DMS79 (cell line): ENCODE data around the gene TSNAX.

ENCODE experiments used
- DNase-seq: peaks from one replicate; lab custom pipeline; 2025; lab: John Stamatoyannopoulos, UW

TSNAX gene

GRCh38 chr1:231601824-231602672 is 73.6 kb downstream of the TSNAX start:
- DNase-seq, result no peak

GRCh38 chr1:231602673-231602984 is 74.2 kb downstream of the TSNAX start:
- DNase-seq, result no peak

GRCh38 chr1:231603598-231604275 is 75.3 kb downstream of the TSNAX start:
- peak; percentile 47 for DNase-seq

- DNase-seq, result no peak
These were observed 75.8 kb downstream of the TSNAX start for GRCh38 chr1:231604276-231604621.

- DNase-seq, result no peak
These were observed 77.0 kb downstream of the TSNAX start for GRCh38 chr1:231605149-231606100.

GRCh38 chr1:231606712-231607111 is 78.2 kb downstream of the TSNAX start:
- DNase-seq, result no peak

GRCh38 chr1:231610388-231610787 is 81.9 kb downstream of the TSNAX start:
- no peak for DNase-seq

- no peak for DNase-seq
These were observed 82.6 kb downstream of the TSNAX start for GRCh38 chr1:231611111-231611510.

GRCh38 chr1:231611851-231612250 is 83.4 kb downstream of the TSNAX start:
- DNase-seq, result no peak

GRCh38 chr1:231612393-231613089 is 84.1 kb downstream of the TSNAX start:
- DNase-seq, result no peak

- peak; percentile 88 for DNase-seq
These were observed 85.2 kb downstream of the TSNAX start for GRCh38 chr1:231613419-231614349.
